AG04450 (cell line): ENCODE measurements around the gene PKD1. TPM values are rescaled to one million over a fixed set of nuclear protein-coding genes. Genes with fewer than 3 reads are reported as not detected.
A peak's percentile ranks its signal among the peaks of the same experiment; 100 is the strongest.
"Not testable (repeated sequence)": the region's sequence is repeated elsewhere in the genome, so short reads cannot be mapped to it uniquely, and the experiment has no call there.

Experiments
- CTCF ChIA-PET: fragments of 300-600, 350-600 bp; formaldehyde crosslinking; extraction: SDS; loops from one replicate; lab custom pipeline; 2022; ENCODE audit warnings: antibody characterized with exemption, inconsistent platforms; lab: Charles Lee
- POLR2A ChIA-PET: fragments of 350-600 bp; formaldehyde crosslinking; extraction: SDS; loops from one replicate; lab custom pipeline; 2021; ENCODE audit warnings: antibody characterized with exemption, inconsistent platforms; lab: Yijun Ruan, JAX
- DNase-seq: peaks from one replicate; pipeline ENCODE4 v3.0.0-alpha.2; 2011; ENCODE audit warnings: low read depth, low spot score
- H3K27ac ChIP-seq: one replicate; pipeline ENCODE4 v1.5.1; 2012; ENCODE audit warnings: low read depth, low read length, control low read depth
- H3K27me3 ChIP-seq: one replicate; pipeline ENCODE4 v1.6.0; 2012; ENCODE audit warnings: low read length; ENCODE audit not compliant: control insufficient read depth, insufficient read depth
- H3K4me3 ChIP-seq: 2 replicates; pipeline ENCODE4 v1.5.1; 2011; ENCODE audit warnings: mild to moderate bottlenecking, low read depth, low read length, control low read depth
- H3K9me3 ChIP-seq: 2 replicates; pipeline ENCODE4 v1.5.1; 2012; ENCODE audit warnings: low read length; ENCODE audit not compliant: control insufficient read depth, insufficient read depth
- CTCF ChIP-seq: IDR thresholded peaks from 2 replicates; pipeline ENCODE4 v1.5.1; 2011; ENCODE audit warnings: low read depth, low read length, control low read depth, inconsistent platforms
- polyA plus RNA-seq: library from polyadenylated mRNA; depleted of rRNA; stranded (reverse); fragments of >200 nt; gene quantifications from 2 replicates; pipeline ENCODE4 v1.2.3, GENCODE V29; 2011

PKD1 gene
- polyA plus RNA-seq, 1 experiment, result 16.1 TPM

GRCh38 chr16:2122429-2122828 lies 13.3 kb downstream of the PKD1 start:
- POLR2A ChIA-PET, result no interaction called here
- Histone ChIP-seq H3K4me3 (no peak overlapping the region), H3K27ac (no peak overlapping the region), H3K27me3 (no peaks in the 10 kb centered on the region), H3K9me3 (no peaks in the 10 kb centered on the region)
- no peak for DNase-seq
- CTCF ChIA-PET, result interaction anchor here (2.7 kb wide), 1 partner anchor 18 kb away, joined by 20 read pairs; no protein-coding TSS in a partner anchor
- no peak for TF ChIP-seq CTCF

- CTCF ChIA-PET, result interaction anchor here (1.3 to 2.7 kb wide), 2 partner anchors 18 to 31 kb away, joined by 6 to 20 read pairs; no protein-coding TSS in a partner anchor
- H3K27me3 ChIP-seq, result no peaks in the 10 kb centered on the region
- no peak for TF ChIP-seq CTCF
- no peak overlapping the region for H3K4me3 ChIP-seq
- H3K27ac ChIP-seq, result no peak overlapping the region
- POLR2A ChIA-PET, result interaction anchor here (1.0 kb wide), 1 partner anchor 18 kb away, joined by 3 read pairs; no protein-coding TSS in a partner anchor
- DNase-seq, result no peak
- H3K9me3 ChIP-seq, result no peaks in the 10 kb centered on the region
These were observed 13.8 kb downstream of the PKD1 start for GRCh38 chr16:2121853-2122252.

GRCh38 chr16:2121325-2121724 lies 14.4 kb downstream of the PKD1 start:
- not testable (repeated sequence) for H3K9me3 ChIP-seq, H3K27ac ChIP-seq, H3K27me3 ChIP-seq, DNase-seq, H3K4me3 ChIP-seq
- TF ChIP-seq CTCF, result peak; percentile 38
- POLR2A ChIA-PET, result interaction anchor here (1.0 kb wide), 1 partner anchor 19 kb away, joined by 3 read pairs; no protein-coding TSS in a partner anchor
- CTCF ChIA-PET, result interaction anchor here (0.7 to 2.7 kb wide), 3 partner anchors 19 to 100 kb away, joined by 5 to 20 read pairs (median 6); no protein-coding TSS in a partner anchor

- H3K27me3 ChIP-seq, DNase-seq, H3K9me3 ChIP-seq, CTCF ChIA-PET, POLR2A ChIA-PET, H3K27ac ChIP-seq, H3K4me3 ChIP-seq: not testable (repeated sequence)
These were observed 17.6 kb downstream of the PKD1 start for GRCh38 chr16:2117960-2118722.

GRCh38 chr16:2117341-2117740 lies 18.4 kb downstream of the PKD1 start:
- H3K27me3 ChIP-seq, CTCF ChIA-PET, DNase-seq, POLR2A ChIA-PET, H3K9me3 ChIP-seq, H3K27ac ChIP-seq, H3K4me3 ChIP-seq: not testable (repeated sequence)

GRCh38 chr16:2116428-2116827 lies 19.3 kb downstream of the PKD1 start:
- H3K27me3 ChIP-seq, H3K9me3 ChIP-seq, POLR2A ChIA-PET, H3K27ac ChIP-seq, DNase-seq, H3K4me3 ChIP-seq, CTCF ChIA-PET: not testable (repeated sequence)
